ENCODE data around the gene ATXN7L3.

ATXN7L3 gene

GRCh38 chr17:44232061-44232460 is 32.4 kb upstream of the ATXN7L3 start:
- TF ChIP-seq CTCF (IDR thresholded peaks at IDR 0.05), result no peak

GRCh38 chr17:44230140-44230539 is 30.5 kb upstream of the ATXN7L3 start:
- no peak for TF ChIP-seq CTCF (IDR thresholded peaks at IDR 0.05)

GRCh38 chr17:44229090-44229489 is 29.4 kb upstream of the ATXN7L3 start:
- TF ChIP-seq CTCF (IDR thresholded peaks at IDR 0.05), result no peak

- no peak for TF ChIP-seq CTCF (IDR thresholded peaks at IDR 0.05)
Measured at GRCh38 chr17:44223541-44224071, 23.9 kb upstream of the ATXN7L3 start.

GRCh38 chr17:44222112-44222869 is 22.6 kb upstream of the ATXN7L3 start:
- no peak for TF ChIP-seq CTCF (IDR thresholded peaks at IDR 0.05)

GRCh38 chr17:44221862-44222111 is 22.1 kb upstream of the ATXN7L3 start:
- no peak for TF ChIP-seq CTCF (IDR thresholded peaks at IDR 0.05)

GRCh38 chr17:44221084-44221861 is 21.6 kb upstream of the ATXN7L3 start:
- TF ChIP-seq CTCF (IDR thresholded peaks at IDR 0.05), result no peak

All from LNCAP (cell line).